H9 (cell line): ENCODE data around the gene FARS2. TPM values are rescaled to one million over a fixed set of nuclear protein-coding genes. Genes with fewer than 3 reads are reported as not detected.

Experiments
- DNase-seq: peaks from one replicate; pipeline ENCODE4 v3.0.0-alpha.2; 2017
- H2AFZ ChIP-seq: one replicate; pipeline ENCODE4 v1.6.1; 2013; ENCODE audit warnings: mild to moderate bottlenecking, low read length, control low read depth, moderate library complexity
- H2AK5ac ChIP-seq: 2 replicates; pipeline ENCODE4 v1.6.1; 2013; ENCODE audit warnings: low read length, control low read depth, mixed read lengths; ENCODE audit not compliant: insufficient read length
- H2BK120ac ChIP-seq: one replicate; pipeline ENCODE4 v1.6.1; 2013; ENCODE audit warnings: low read depth, mild to moderate bottlenecking, low read length, control low read depth, inconsistent platforms; ENCODE audit not compliant: poor library complexity, severe bottlenecking
- H2BK12ac ChIP-seq: 2 replicates; pipeline ENCODE4 v1.6.1; 2013; ENCODE audit warnings: low read length, control low read depth, mixed read lengths, low read depth; ENCODE audit not compliant: insufficient read length
- H2BK15ac ChIP-seq: 2 replicates; pipeline ENCODE4 v1.6.1; 2013; ENCODE audit warnings: low read depth, low read length, control low read depth
- H2BK20ac ChIP-seq: one replicate; pipeline ENCODE4 v1.6.1; 2013; ENCODE audit warnings: low read depth, mild to moderate bottlenecking, low read length, control low read depth, inconsistent platforms; ENCODE audit not compliant: poor library complexity, severe bottlenecking
- H2BK5ac ChIP-seq: 2 replicates; pipeline ENCODE4 v1.6.1; 2013; ENCODE audit warnings: low read length, control low read depth, mixed read lengths; ENCODE audit not compliant: insufficient read length
- H3K14ac ChIP-seq: 2 replicates; pipeline ENCODE4 v1.6.1; 2013; ENCODE audit warnings: low read length, control low read depth; ENCODE audit not compliant: insufficient read depth
- H3K18ac ChIP-seq: 2 replicates; pipeline ENCODE4 v1.6.1; 2013; ENCODE audit warnings: low read depth, mild to moderate bottlenecking, mixed read lengths, low read length, control low read depth; ENCODE audit not compliant: insufficient read length
- H3K23ac ChIP-seq: 2 replicates; pipeline ENCODE4 v1.6.1; 2013; ENCODE audit warnings: low read length, control low read depth, mixed read lengths, low read depth; ENCODE audit not compliant: insufficient read length
- H3K23me2 ChIP-seq: 2 replicates; pipeline ENCODE4 v1.6.1; 2013; ENCODE audit warnings: low read depth, mild to moderate bottlenecking, mixed read lengths, low read length, control low read depth; ENCODE audit not compliant: insufficient read length, poor library complexity, severe bottlenecking
- H3K27ac ChIP-seq: 2 replicates; pipeline ENCODE4 v1.5.1; 2013; ENCODE audit warnings: low read length, control low read depth, mixed read lengths, low read depth; ENCODE audit not compliant: insufficient read length
- H3K27me3 ChIP-seq: 2 replicates; pipeline ENCODE4 v1.6.1; 2013; ENCODE audit warnings: low read length, control low read depth, inconsistent platforms; ENCODE audit not compliant: insufficient read depth
- H3K4ac ChIP-seq: 2 replicates; pipeline ENCODE4 v1.6.1; 2013; ENCODE audit warnings: low read depth, mild to moderate bottlenecking, control low read depth, inconsistent platforms, low read length, moderate library complexity
- H3K4me1 ChIP-seq: 2 replicates; pipeline ENCODE4 v1.6.1; 2013; ENCODE audit warnings: low read length, control low read depth, inconsistent platforms; ENCODE audit not compliant: insufficient read depth
- H3K4me2 ChIP-seq: 2 replicates; pipeline ENCODE4 v1.6.1; 2013; ENCODE audit warnings: low read length, control low read depth, mixed read lengths; ENCODE audit not compliant: insufficient read length, insufficient read depth
- H3K56ac ChIP-seq: 2 replicates; pipeline ENCODE4 v1.6.1; 2013; ENCODE audit warnings: low read depth, mild to moderate bottlenecking, mixed read lengths, low read length, control low read depth; ENCODE audit not compliant: insufficient read length
- H3K79me1 ChIP-seq: 2 replicates; pipeline ENCODE4 v1.6.1; 2013; ENCODE audit warnings: low read depth, mild to moderate bottlenecking, moderate library complexity, low read length, control low read depth, inconsistent platforms; ENCODE audit not compliant: insufficient read depth, poor library complexity, severe bottlenecking
- H3K79me2 ChIP-seq: 2 replicates; pipeline ENCODE4 v1.6.1; 2013; ENCODE audit warnings: low read length, control low read depth, inconsistent platforms; ENCODE audit not compliant: insufficient read depth
- H3K9ac ChIP-seq: 2 replicates; pipeline ENCODE4 v1.6.1; 2013; ENCODE audit warnings: low read length, control low read depth, mixed read lengths; ENCODE audit not compliant: insufficient read length; ENCODE audit errors: extremely low read depth
- H3K9me3 ChIP-seq: one replicate; pipeline ENCODE4 v1.6.1; 2013; ENCODE audit warnings: low read depth, low read length, inconsistent platforms; ENCODE audit not compliant: control insufficient read depth
- H3T11ph ChIP-seq: one replicate; pipeline ENCODE4 v1.6.1; 2013; ENCODE audit warnings: mild to moderate bottlenecking, low read length, control low read depth, inconsistent platforms
- H4K20me1 ChIP-seq: one replicate; pipeline ENCODE4 v1.6.1; 2013; ENCODE audit not compliant: control insufficient read depth, insufficient read length, insufficient read depth
- H4K5ac ChIP-seq: 2 replicates; pipeline ENCODE4 v1.6.1; 2013; ENCODE audit warnings: low read depth, mild to moderate bottlenecking, mixed read lengths, low read length, control low read depth; ENCODE audit not compliant: insufficient read length
- H4K8ac ChIP-seq: replicated peaks from 2 replicates; pipeline ENCODE4 v1.6.1; 2013; ENCODE audit warnings: low read length, control low read depth, mixed read lengths, low read depth; ENCODE audit not compliant: insufficient read length
- H4K91ac ChIP-seq: 2 replicates; pipeline ENCODE4 v1.6.1; 2013; ENCODE audit warnings: low read depth, mild to moderate bottlenecking, moderate library complexity, mixed read lengths, low read length, control low read depth; ENCODE audit not compliant: insufficient read length
- H3K27ac Mint-ChIP-seq, 3 experiments: 2 replicates in 2 of 3; 3 replicates in 1 of 3; pipeline ENCODE4 v1.8.0; 2020 to 2021; ENCODE audit warnings: mixed read lengths in 3 of 3, mild to moderate bottlenecking in 1 of 3, moderate library complexity in 1 of 3
- H3K27me3 Mint-ChIP-seq: 2 replicates; pipeline ENCODE4 v1.8.0; 2021; ENCODE audit warnings: low read depth, mild to moderate bottlenecking, moderate library complexity, mixed read lengths
- H3K36me3 Mint-ChIP-seq, 3 experiments: 2 replicates in 2 of 3; 3 replicates in 1 of 3; pipeline ENCODE4 v1.8.0; 2020 to 2021; ENCODE audit warnings: low read depth in 3 of 3, mixed read lengths in 3 of 3; ENCODE audit not compliant: insufficient read depth in 1 of 3
- H3K4me1 Mint-ChIP-seq, 2 experiments: 2 replicates each; pipeline ENCODE4 v1.8.0; 2020; ENCODE audit warnings: mixed read lengths in 2 of 2
- H3K4me3 Mint-ChIP-seq, 2 experiments: 2 replicates in 1 of 2; 3 replicates in 1 of 2; pipeline ENCODE4 v1.8.0; 2020 to 2021; ENCODE audit warnings: mild to moderate bottlenecking in 2 of 2, mixed read lengths in 2 of 2, moderate library complexity in 1 of 2
- H3K9me3 Mint-ChIP-seq, 2 experiments: 2 replicates in 1 of 2; 3 replicates in 1 of 2; pipeline ENCODE4 v1.8.0; 2020; ENCODE audit warnings: mild to moderate bottlenecking in 2 of 2, mixed read lengths in 2 of 2, moderate library complexity in 1 of 2
- WGBS: extraction: QIAGEN DNeasy Blood & Tissue Kit; methylation state at CpG from one replicate; pipeline ENCODE4 v1.1.7; 2013; ENCODE audit warnings: missing lambda C conversion rate, low lambda C conversion rate, mixed read lengths; ENCODE audit not compliant: insufficient read length; ENCODE audit errors: extremely low coverage; 5-methylcytosine and 5-hydroxymethylcytosine counted together
- total RNA-seq: library from RNA; stranded (reverse); gene quantifications from 2 replicates; pipeline ENCODE4 v1.2.1, GENCODE V29; 2021
- TF ChIP-seq, protein P1 (sequence below): fragments of 200-600 bp; sonication (generic); conservative IDR thresholded peaks from 3 replicates; pipeline ENCODE4 v1.8.0; 2021; ENCODE audit warnings: antibody characterized with exemption, mild to moderate bottlenecking

Gene FARS2
- total RNA-seq, 1 experiment from 2014 or later: 8.5 TPM

DNA sequence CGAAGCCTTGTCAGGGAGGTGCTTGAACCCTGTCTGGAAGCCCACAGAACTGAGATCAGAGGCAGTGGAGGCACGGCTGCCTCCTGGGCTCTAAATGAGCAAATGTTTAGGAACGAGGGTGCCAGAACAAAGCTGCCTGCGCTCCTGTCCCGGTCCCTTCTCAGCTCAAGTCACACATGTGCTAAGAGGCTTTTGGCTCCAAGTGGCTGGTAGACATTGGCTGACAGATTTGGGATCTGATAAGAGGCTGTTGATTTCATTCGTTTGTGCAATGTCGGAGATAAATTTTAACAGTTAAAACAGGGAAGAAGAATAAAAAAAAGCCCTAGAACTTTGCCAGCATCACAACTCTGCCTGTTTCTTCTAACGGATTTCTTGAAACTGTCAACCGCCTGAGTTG lies 553.6 kb downstream of the FARS2 start:
- Mint-ChIP-seq H3K9me3 (peaks cover 5 to 8% of the 10 kb centered on the region in 2 experiments; a peak in 4 of 5 replicates), H3K36me3 (peaks cover 0 to 5% (median 0%) of the 10 kb centered on the region in 3 experiments; a peak in 2 of 7 replicates), H3K27ac (no peak overlapping the region)

More for the DNA sequence above, 553.6 kb downstream of the FARS2 start:
- Histone ChIP-seq H3K27me3 (no peaks in the 10 kb centered on the region), H2BK12ac (no peak overlapping the region), H3K23me2 (no peaks in the 10 kb centered on the region), H2AFZ (no peak overlapping the region), H2BK120ac (no peak overlapping the region), H4K91ac (no peak overlapping the region), H3K27ac (no peak overlapping the region), H4K8ac (no peak overlapping the region), H3K14ac (no peak overlapping the region), H3K4ac (no peak overlapping the region), H3K56ac (no peak overlapping the region), H3K9ac (no peak overlapping the region), H3K9me3 (no peaks in the 10 kb centered on the region), H4K20me1 (no peaks in the 10 kb centered on the region), H3K79me2 (no peaks in the 10 kb centered on the region), H2BK15ac (no peak overlapping the region), H3K23ac (no peak overlapping the region), H3T11ph (no peak overlapping the region), H3K79me1 (no peaks in the 10 kb centered on the region), H3K18ac (no peak overlapping the region), H4K5ac (no peak overlapping the region), H3K4me2 (no peak overlapping the region), H2BK20ac (no peak overlapping the region), H2AK5ac (no peak overlapping the region), H3K4me1 (no peaks in the 10 kb centered on the region), H2BK5ac (no peak overlapping the region)
- Mint-ChIP-seq H3K4me1 (peaks cover 4 to 5% of the 10 kb centered on the region in 2 experiments; a peak in 1 of 4 replicates), H3K27me3 (peaks cover 30% of the 10 kb centered on the region), H3K4me3 (no peak overlapping the region)
- DNase-seq: no peak
- TF ChIP-seq, protein P1, sequence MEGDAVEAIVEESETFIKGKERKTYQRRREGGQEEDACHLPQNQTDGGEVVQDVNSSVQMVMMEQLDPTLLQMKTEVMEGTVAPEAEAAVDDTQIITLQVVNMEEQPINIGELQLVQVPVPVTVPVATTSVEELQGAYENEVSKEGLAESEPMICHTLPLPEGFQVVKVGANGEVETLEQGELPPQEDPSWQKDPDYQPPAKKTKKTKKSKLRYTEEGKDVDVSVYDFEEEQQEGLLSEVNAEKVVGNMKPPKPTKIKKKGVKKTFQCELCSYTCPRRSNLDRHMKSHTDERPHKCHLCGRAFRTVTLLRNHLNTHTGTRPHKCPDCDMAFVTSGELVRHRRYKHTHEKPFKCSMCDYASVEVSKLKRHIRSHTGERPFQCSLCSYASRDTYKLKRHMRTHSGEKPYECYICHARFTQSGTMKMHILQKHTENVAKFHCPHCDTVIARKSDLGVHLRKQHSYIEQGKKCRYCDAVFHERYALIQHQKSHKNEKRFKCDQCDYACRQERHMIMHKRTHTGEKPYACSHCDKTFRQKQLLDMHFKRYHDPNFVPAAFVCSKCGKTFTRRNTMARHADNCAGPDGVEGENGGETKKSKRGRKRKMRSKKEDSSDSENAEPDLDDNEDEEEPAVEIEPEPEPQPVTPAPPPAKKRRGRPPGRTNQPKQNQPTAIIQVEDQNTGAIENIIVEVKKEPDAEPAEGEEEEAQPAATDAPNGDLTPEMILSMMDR: no peak
- no CpG with 5 or more reads among the region's 9 CpGs for WGBS
